ENCODE results near the gene SLC26A4. TPM values are rescaled to one million over a fixed set of nuclear protein-coding genes. Genes with fewer than 3 reads are reported as not detected.

SLC26A4 gene
- total and polyA plus RNA-seq, 10 of the 15 experiments (the other 5 are each of a cell fraction or from before 2014, with no cell fraction given): 0.01 to 0.18 (median 0.08) TPM; not detected in 5

- Histone ChIP-seq H3K36me3 (ENCODE audit: control insufficient read depth in 2 of 2, insufficient read depth in 2 of 2, low read length in 1 of 2) (peaks cover 2 to 7% of the 10 kb centered on the region in 2 experiments; a peak in 3 of 4 replicates), H3K9me3 (replicated peaks; ENCODE audit: control insufficient read depth, insufficient read depth, low read length) (no peaks in the 10 kb centered on the region), H3K79me2 (ENCODE audit: control insufficient read depth, insufficient read depth, low read length) (no peaks in the 10 kb centered on the region), H3K27me3 (replicated peaks in 1 of 2; ENCODE audit: control insufficient read depth in 2 of 2, insufficient read depth in 2 of 2, low read length in 1 of 2) (no peaks in the 10 kb centered on the region), H3K27ac (ENCODE audit: control insufficient read depth, insufficient read depth) (no peak overlapping the region), H3K4me3 (no peak overlapping the region), H3K4me2 (ENCODE audit: control insufficient read depth, insufficient read depth) (no peak overlapping the region), H3K9ac (ENCODE audit: control insufficient read depth, insufficient read depth, low read length) (no peak overlapping the region), H3K4me1 (ENCODE audit: control insufficient read depth, insufficient read depth, low read length) (no peaks in the 10 kb centered on the region), H2AFZ (ENCODE audit: control insufficient read depth, low read depth, low read length) (no peak overlapping the region), H4K20me1 (ENCODE audit: control insufficient read depth, insufficient read depth) (no peaks in the 10 kb centered on the region)
- no TSS peak for BruUV-seq (replicated peaks)
- TF ChIP-seq JUND (IDR thresholded peaks at IDR 0.05; ENCODE audit: low read depth, low read length) (no peak), ZNF217 (IDR thresholded peaks at IDR 0.05) (no peak), CHD4 (IDR thresholded peaks at IDR 0.05) (no peak), CBFB (IDR thresholded peaks at IDR 0.05; ENCODE audit: low read depth) (no peak), PRDM15 (CRISPR knock-in tag; IDR thresholded peaks at IDR 0.05) (no peak), NRF1 (conservative IDR thresholded peaks at IDR 0.05; ENCODE audit: low read depth, low read length) (no peak), PAX5 (IDR thresholded peaks at IDR 0.05; ENCODE audit: borderline replicate concordance, low read depth, low read length) (no peak), HDGF (IDR thresholded peaks at IDR 0.05) (no peak), SIX5 (IDR thresholded peaks at IDR 0.05; ENCODE audit: low read depth, low read length, severe bottlenecking) (no peak), RFX5 (IDR thresholded peaks at IDR 0.05; ENCODE audit: low read depth, low read length) (no peak)
- intact Hi-C loops (cut with micrococcal nuclease; ENCODE audit: unreplicated experiment): no loop called here
- SMC1A ChIA-PET (ENCODE audit: uncharacterized antibody, unreplicated experiment): no interaction called here
- in situ Hi-C loops (cut with MboI): no loop called here
- RAD21 ChIA-PET (ENCODE audit: unreplicated experiment): no interaction called here
- ATAC-seq: no peak
- CTCF ChIA-PET: interaction anchor here (0.7 kb wide), 1 partner anchor 113 kb away, joined by 3 read pairs; no protein-coding TSS in a partner anchor
- FAIRE-seq: no peak
- POLR2A ChIA-PET: no interaction called here
- DNase-seq (ENCODE audit: low read depth, low spot score): no peak
Observed at GRCh38 chr7:107613948-107614347, 46.7 kb upstream of the SLC26A4 start.
